ENCODE results near the gene PDE4B.

- TF ChIP-seq POLR2A (IDR thresholded peaks at IDR 0.05), result no peak
- TF ChIP-seq, protein P1, sequence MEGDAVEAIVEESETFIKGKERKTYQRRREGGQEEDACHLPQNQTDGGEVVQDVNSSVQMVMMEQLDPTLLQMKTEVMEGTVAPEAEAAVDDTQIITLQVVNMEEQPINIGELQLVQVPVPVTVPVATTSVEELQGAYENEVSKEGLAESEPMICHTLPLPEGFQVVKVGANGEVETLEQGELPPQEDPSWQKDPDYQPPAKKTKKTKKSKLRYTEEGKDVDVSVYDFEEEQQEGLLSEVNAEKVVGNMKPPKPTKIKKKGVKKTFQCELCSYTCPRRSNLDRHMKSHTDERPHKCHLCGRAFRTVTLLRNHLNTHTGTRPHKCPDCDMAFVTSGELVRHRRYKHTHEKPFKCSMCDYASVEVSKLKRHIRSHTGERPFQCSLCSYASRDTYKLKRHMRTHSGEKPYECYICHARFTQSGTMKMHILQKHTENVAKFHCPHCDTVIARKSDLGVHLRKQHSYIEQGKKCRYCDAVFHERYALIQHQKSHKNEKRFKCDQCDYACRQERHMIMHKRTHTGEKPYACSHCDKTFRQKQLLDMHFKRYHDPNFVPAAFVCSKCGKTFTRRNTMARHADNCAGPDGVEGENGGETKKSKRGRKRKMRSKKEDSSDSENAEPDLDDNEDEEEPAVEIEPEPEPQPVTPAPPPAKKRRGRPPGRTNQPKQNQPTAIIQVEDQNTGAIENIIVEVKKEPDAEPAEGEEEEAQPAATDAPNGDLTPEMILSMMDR (IDR thresholded peaks at IDR 0.05), result no peak
Measured at GRCh38 chr1:65952696-65953095, 160.0 kb downstream of the PDE4B start.
